ENCODE data around the gene TRPC1.

Gene TRPC1

GRCh38 chr3:142817897-142818296 is 94.1 kb downstream of the TRPC1 start:
- H3K4me2 ChIP-seq (ENCODE audit: low read depth, low read length, poor library complexity, severe bottlenecking) = no peak overlapping the region
- no peak overlapping the region for H2AFZ ChIP-seq (ENCODE audit: low read length)
- TF ChIP-seq EZH2phosphoT487 (IDR thresholded peaks at IDR 0.05; ENCODE audit: borderline replicate concordance) (no peak), CTCF (conservative IDR thresholded peaks at IDR 0.05; ENCODE audit: low read length) (no peak)
- H3K79me2 ChIP-seq (ENCODE audit: insufficient read depth, low read length) = no peaks in the 10 kb centered on the region
- no peaks in the 10 kb centered on the region for H3F3A ChIP-seq (ENCODE audit: low read depth)
- H3K27me3 ChIP-seq (ENCODE audit: insufficient read depth, low read length, poor library complexity, severe bottlenecking) = no peaks in the 10 kb centered on the region
- no peaks in the 10 kb centered on the region for H3K9me2 ChIP-seq (replicated peaks; ENCODE audit: low read depth, low read length)
- H4K20me1 ChIP-seq (ENCODE audit: insufficient read depth, low read length, poor library complexity, severe bottlenecking) = no peaks in the 10 kb centered on the region
- H3K9me3 ChIP-seq (ENCODE audit: insufficient read depth, low read depth, low read length) = no peaks in the 10 kb centered on the region
- no peaks in the 10 kb centered on the region for H3K36me3 ChIP-seq (ENCODE audit: insufficient read depth, low read length)
- no peak overlapping the region for H3K9ac ChIP-seq (ENCODE audit: low read depth, low read length, poor library complexity, severe bottlenecking)
- no peak overlapping the region for H3K4me3 ChIP-seq (ENCODE audit: low read length, poor library complexity, severe bottlenecking)
- H3K4me1 ChIP-seq (ENCODE audit: insufficient read depth, low read length, poor library complexity, severe bottlenecking) = no peaks in the 10 kb centered on the region

GRCh38 chr3:142818651-142819050 is 94.8 kb downstream of the TRPC1 start:
- no peaks in the 10 kb centered on the region for H3K27me3 ChIP-seq (ENCODE audit: insufficient read depth, low read length, poor library complexity, severe bottlenecking)
- H3K9me3 ChIP-seq (ENCODE audit: insufficient read depth, low read depth, low read length) = no peaks in the 10 kb centered on the region
- TF ChIP-seq CTCF (conservative IDR thresholded peaks at IDR 0.05; ENCODE audit: low read length) (no peak), EZH2phosphoT487 (IDR thresholded peaks at IDR 0.05; ENCODE audit: borderline replicate concordance) (no peak)
- no peak overlapping the region for H3K9ac ChIP-seq (ENCODE audit: low read depth, low read length, poor library complexity, severe bottlenecking)
- H4K20me1 ChIP-seq (ENCODE audit: insufficient read depth, low read length, poor library complexity, severe bottlenecking) = no peaks in the 10 kb centered on the region
- no peaks in the 10 kb centered on the region for H3K9me2 ChIP-seq (replicated peaks; ENCODE audit: low read depth, low read length)
- H2AFZ ChIP-seq (ENCODE audit: low read length) = no peak overlapping the region
- H3F3A ChIP-seq (ENCODE audit: low read depth) = no peaks in the 10 kb centered on the region
- H3K4me1 ChIP-seq (ENCODE audit: insufficient read depth, low read length, poor library complexity, severe bottlenecking) = no peaks in the 10 kb centered on the region
- H3K4me2 ChIP-seq (ENCODE audit: low read depth, low read length, poor library complexity, severe bottlenecking) = no peak overlapping the region
- no peaks in the 10 kb centered on the region for H3K36me3 ChIP-seq (ENCODE audit: insufficient read depth, low read length)
- H3K79me2 ChIP-seq (ENCODE audit: insufficient read depth, low read length) = no peaks in the 10 kb centered on the region
- H3K4me3 ChIP-seq (ENCODE audit: low read length, poor library complexity, severe bottlenecking) = no peak overlapping the region

- H3K36me3 ChIP-seq (ENCODE audit: insufficient read depth, low read length) = no peaks in the 10 kb centered on the region
- H3F3A ChIP-seq (ENCODE audit: low read depth) = no peaks in the 10 kb centered on the region
- no peaks in the 10 kb centered on the region for H3K9me2 ChIP-seq (replicated peaks; ENCODE audit: low read depth, low read length)
- no peaks in the 10 kb centered on the region for H4K20me1 ChIP-seq (ENCODE audit: insufficient read depth, low read length, poor library complexity, severe bottlenecking)
- no peak overlapping the region for H3K4me3 ChIP-seq (ENCODE audit: low read length, poor library complexity, severe bottlenecking)
- no peak overlapping the region for H2AFZ ChIP-seq (ENCODE audit: low read length)
- no peak overlapping the region for H3K9ac ChIP-seq (ENCODE audit: low read depth, low read length, poor library complexity, severe bottlenecking)
- no peaks in the 10 kb centered on the region for H3K9me3 ChIP-seq (ENCODE audit: insufficient read depth, low read depth, low read length)
- TF ChIP-seq CTCF (conservative IDR thresholded peaks at IDR 0.05; ENCODE audit: low read length) (no peak), EZH2phosphoT487 (IDR thresholded peaks at IDR 0.05; ENCODE audit: borderline replicate concordance) (no peak)
- no peaks in the 10 kb centered on the region for H3K79me2 ChIP-seq (ENCODE audit: insufficient read depth, low read length)
- H3K27me3 ChIP-seq (ENCODE audit: insufficient read depth, low read length, poor library complexity, severe bottlenecking) = no peaks in the 10 kb centered on the region
- H3K4me1 ChIP-seq (ENCODE audit: insufficient read depth, low read length, poor library complexity, severe bottlenecking) = no peaks in the 10 kb centered on the region
- no peak overlapping the region for H3K4me2 ChIP-seq (ENCODE audit: low read depth, low read length, poor library complexity, severe bottlenecking)
Observed at GRCh38 chr3:142819179-142819578, 95.3 kb downstream of the TRPC1 start.

Measured in Loucy (cell line).